NCI-H1417 (cell line): Measurements from ENCODE around the gene REG1B.

Experiments
- DNase-seq, 3 experiments: peaks; one replicate each; lab custom pipeline; 2025; lab: John Stamatoyannopoulos, UW

REG1B gene, protein sequence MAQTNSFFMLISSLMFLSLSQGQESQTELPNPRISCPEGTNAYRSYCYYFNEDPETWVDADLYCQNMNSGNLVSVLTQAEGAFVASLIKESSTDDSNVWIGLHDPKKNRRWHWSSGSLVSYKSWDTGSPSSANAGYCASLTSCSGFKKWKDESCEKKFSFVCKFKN

DNA sequence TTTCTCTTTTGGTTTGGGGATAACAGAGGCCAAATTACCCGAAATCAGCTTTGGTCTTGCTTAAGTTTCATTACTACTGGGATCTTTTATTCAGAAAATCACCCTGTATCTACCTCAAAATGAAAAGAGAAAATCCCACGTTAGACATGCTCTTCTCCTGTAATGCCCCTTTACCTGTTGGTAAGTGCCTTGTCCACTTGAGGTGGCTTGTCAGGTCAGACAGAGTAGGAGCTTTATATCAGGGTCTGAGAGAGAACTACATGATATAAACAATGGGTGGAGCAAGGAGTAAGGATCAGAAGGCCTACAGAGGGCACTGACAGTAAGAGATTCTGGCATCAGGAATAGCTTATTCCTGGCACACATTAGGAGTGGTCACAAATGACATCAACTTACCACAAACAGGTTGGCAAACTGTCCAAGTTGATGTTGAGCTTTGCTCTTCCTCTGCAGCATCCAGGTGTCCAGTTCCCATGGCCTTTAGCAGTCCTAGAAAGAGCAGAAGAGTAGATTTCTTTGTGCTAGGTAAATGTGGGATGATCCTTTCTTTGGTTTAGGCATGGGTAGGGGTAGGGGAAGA, at the start of gene REG1B:
Gene REG1B, minus strand, starts transcription at position 209 of the 580 bp plus-strand sequence. CDS start 381 bp downstream, outside the sequence.
- no peak for DNase-seq

DNA sequence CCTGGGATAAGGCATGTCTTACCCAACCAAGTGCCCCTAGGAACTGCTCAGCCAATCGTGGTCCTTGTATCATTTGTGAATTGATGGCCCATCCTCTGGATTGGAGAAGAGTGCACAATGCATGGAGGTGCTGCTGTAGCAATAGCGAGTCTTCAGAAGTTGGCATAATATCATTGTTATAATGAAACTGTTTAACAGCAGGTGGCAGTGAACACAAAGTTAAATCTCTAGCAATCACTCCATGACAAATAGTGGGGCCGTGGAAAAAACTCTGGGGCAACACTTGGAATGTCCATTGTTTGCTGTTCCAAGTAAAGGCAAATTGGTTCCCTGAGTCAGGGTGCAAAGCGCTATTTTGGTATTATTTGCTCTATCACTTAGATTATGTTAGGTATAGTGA, 43.9 kb upstream of the REG1B start:
- no peak for DNase-seq

DNA sequence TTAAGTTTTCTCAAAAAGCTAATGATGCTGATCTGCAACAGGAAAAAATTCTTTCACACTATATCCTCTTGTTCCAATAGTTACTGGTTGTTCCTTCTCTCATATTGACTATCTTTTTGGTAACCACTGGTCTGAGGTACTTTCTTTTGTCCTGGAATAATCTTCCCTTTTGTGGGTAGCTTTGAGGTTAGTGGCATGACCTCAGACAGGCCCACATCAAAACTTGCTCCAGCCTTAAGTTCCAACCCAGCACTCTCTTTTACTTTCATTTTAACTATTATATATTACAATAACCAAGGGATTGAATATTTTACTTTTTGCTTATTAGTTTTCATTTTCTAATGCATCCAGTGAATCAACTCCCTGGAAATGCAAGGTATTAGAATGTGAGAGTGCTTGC, 42.0 kb upstream of the REG1B start:
- no peak for DNase-seq

DNA sequence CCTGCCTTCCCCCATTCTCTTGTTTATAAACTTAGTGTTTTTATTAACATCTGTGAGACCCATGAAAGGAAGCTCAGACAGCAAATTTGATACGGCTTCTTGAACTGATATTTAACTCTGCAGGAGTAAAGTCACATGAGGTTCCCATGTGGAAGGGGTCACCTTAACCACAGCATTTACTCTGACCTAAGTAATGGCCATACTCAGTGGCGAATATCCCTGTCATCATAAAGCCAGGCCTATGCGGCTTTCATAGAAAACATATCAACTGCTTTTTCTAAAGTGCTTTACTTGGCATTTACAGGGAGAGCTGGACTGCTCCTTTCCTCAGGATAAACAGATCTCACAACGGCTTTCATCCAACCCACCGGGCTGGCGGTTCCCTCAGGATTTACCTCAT, 41.5 kb upstream of the REG1B start:
- no peak for DNase-seq

DNA sequence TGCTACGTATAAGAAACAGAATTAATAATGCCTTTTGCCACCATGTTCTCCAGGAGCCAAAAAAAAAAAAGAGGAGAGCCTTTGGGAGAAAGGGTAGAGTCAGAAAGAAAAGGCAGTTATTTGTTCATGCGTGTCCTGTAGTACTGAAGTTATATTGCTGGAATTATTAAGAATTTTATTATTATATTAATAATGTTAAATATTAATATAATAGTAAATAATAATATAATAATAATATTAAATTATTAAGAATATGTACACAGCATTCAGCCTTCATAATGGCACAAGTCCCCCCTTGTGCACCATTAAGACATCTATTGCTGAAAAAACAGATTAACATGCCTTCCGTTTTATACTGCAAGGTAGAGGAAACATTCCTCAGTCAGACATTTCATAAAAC, 40.6 kb upstream of the REG1B start:
- no peak for DNase-seq

DNA sequence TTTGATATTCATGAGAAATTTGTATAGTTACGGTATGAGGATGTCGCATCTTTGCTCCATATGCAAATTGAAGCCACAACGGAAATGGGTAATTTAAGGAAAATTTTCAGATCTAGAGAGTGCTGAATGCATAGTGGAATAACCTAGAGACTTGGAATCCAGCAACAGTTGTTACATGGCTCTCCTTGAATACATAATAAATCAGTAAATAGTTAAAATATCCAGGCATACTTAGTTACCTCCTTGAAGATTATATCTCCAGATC, 37.9 kb upstream of the REG1B start:
- no peak for DNase-seq

DNA sequence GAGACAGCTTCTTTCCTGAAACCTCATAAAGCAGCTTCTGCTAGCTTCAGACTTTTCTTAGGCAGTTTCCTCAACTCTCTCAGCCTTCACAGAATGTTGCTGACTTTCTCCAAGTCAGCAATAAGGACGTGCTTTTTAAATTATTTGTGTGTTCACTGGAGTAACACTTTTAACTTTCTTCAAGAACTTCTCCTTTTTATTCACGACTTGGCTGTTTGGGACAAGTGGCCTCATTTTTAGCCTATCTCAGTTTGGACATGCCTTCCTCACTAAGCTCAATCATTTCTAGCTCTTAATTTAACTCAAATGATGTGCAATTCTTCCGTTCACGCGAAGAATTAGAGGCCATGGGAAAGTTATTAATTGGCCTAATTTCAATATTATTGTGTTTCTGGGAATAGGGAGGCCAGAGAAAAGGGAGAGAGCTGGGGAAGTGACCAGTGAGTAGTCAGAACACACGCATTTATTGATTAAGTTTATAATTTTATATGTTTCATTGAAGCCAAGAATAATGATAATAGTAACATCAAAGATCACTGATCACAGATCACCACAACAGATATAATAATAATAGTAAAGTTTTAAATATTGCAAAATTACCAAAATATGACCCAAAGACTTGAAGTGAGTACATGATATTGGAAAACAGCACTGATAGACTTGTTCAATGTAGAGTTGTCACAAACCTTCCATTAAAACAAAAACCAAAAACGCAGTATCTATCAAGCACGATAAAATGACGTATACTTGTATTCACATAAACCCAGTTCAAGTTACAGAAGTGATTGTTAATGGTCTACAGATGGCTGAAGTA, 37.3 kb upstream of the REG1B start:
- DNase-seq, result no peak

DNA sequence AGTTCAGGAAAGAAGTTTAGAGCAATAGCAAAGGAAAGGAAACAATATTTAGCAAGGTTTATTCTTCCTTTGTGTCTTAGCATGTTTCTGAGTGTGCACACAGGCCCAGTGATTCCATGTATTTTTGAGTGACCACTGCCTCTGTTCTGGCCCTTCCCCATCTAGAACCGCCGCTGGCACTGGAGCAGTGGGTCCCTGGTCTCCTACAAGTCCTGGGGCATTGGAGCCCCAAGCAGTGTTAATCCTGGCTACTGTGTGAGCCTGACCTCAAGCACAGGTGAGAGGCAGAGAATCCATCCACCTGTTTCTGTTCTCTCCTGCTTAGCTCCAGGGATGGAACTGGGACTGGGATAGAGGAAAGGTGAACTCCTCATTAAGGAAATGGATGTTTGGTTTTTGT, 34.9 kb upstream of the REG1B start:
- DNase-seq, result no peak

DNA sequence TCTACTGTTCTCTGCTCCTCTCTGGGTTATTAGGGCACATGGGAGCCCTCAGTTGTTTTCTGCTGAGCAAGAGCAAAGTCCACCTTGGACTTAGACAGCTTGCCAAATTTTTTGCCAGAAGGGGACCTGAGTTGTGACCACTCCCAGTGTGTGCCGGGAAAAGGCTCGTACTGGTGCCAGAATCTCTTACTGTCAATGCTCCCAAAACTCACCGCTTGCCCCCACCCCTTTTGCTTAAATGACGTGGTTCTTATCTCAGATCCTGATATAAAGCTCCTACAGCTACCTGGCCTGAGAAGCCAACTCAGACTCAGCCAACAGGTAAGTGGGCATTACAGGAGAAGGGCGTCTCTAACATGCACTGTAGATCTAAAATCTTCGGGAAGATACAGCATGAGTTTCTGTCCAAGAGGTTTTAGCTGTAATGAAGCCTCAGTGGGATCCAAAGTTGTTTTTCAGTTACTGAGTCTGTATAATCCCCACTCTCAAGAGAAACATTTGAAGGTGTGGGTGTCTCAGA, 32.5 kb upstream of the REG1B start, which contains the start of gene REG1A:
Gene REG1A, plus strand, starts transcription at position 295 of the 520 bp plus-strand sequence. CDS start 374 bp downstream, outside the sequence.
- DNase-seq, result no peak

DNA sequence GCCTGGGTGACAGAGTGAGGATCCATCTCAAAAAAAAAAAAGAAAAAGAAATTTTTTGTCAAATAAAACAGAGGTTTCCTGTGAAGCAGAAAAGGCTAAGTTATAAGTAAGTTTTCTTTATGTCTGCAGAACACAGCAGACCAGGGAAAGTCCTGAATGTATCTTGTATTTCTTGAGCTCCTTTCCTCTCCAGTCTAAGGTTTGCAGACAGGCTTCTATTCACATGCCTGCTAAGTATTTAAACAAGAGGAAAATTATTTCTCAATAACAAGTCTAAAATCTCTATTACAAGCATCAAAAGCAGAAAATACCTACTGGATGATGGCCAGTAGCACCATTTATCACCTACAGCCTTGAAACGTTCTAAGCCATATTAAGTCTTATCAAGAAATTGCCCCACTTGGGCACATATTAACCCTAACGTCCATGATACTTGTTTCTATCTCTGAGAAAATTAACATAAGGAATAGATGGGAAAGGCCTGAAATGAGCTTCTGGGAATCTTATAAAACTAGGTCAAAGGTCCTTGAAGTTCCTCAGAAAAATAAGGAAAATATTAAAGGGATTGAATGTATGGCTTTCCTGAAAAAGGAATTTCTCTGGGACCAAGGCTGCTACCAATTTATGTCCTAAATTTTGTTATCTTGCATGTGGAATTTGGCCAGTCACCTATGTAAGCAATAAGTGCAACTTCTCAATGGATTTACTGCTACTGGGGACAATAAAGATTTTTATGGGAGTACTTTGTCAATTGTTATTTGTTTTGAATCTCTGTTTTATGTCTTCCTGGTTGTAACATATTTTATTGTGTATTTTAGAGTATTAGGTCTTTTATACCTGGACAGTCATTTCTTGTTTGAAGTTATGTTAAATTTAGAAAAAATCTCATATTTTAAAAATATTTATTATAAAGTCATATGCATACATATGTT, 29.5 kb upstream of the REG1B start:
- DNase-seq, result no peak

DNA sequence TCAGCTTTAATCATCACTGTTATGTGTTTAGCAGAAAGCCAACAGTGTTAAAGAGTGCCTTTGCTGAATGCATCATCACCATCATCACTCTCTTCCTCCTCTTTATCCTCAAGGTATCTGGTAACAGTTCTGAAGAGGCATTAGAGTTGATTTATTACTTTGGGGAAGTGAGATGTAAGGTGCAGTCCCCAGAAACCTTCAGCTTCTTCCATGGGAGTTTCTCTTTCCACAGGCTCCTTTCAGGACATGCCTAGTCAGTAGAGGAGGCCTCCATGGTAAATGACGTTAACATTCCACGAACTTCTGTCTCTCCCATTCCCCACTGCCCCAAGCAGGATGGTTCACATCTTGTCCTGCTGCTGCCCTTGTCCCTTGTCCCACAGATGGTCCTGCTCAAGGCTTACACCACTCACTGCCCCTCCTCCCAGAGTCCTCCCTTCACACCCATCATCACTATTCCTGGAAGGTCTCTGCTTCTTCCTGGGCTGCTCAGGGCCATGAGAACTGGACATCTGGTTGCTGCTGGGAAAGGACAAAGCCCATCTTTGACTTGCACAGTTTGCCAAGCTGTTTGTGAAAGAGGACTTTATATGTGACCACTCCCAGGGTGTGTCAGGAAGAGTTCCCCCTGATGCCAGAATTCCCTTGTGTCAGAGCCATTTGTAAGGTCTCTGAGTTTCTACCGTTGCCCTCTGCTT, 27.2 kb upstream of the REG1B start:
- no peak for DNase-seq

DNA sequence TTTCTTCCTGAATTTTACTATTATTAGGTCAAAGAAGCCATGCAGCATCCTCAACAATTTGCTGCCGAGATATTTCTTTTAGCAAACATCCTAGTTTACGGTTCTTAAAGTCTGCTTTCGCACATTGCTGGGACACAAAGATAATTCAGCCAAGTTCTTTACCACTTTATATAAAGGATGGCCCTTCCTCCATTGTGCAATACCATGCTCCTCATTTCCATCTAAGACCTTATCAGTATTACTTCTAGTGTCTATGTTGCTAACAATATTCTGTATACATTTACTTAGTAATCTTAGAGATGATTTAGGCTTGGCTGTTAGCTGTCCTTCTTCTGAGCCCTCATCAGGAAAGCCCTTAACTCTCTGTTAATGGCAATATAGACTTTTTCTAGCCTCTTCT, 24.5 kb upstream of the REG1B start:
- no peak for DNase-seq

DNA sequence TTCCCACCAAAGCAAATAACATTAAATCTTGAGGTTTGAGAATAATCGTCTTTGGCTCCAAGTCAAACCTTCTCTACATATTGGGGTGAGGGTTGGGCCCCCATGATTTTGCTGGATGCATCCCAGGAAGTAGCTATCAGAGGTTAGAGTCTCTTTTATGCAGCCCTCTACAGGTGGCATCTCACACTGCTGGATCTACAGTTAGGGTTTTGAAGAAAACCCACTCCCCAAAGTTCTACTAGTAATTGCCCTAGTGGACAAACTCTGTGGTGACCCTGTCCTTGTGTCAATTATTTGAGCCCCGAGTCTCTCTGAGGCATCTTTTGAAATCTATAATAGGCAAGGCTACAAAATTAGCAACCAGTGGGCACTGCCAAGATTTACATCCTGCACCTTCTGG, 17.5 kb upstream of the REG1B start:
- DNase-seq, result no peak

DNA sequence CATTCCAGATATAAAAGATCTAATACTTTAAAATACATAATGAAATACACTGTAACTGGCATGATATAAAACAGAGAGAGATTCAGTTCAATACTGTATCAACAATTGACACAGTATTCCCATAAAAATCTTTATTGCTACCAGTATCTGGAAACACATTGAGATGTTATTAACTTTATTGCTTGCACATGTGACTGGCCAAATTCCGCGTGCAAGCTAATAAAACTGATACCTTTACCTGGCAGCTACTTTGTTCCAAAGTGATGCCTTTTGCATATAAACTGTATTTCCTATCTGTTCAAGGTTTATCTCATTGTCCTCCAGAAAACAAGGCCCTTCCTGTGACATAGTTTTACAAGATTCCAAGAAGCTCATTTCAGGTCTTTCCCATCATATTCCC, 15.4 kb upstream of the REG1B start:
- no peak for DNase-seq

DNA sequence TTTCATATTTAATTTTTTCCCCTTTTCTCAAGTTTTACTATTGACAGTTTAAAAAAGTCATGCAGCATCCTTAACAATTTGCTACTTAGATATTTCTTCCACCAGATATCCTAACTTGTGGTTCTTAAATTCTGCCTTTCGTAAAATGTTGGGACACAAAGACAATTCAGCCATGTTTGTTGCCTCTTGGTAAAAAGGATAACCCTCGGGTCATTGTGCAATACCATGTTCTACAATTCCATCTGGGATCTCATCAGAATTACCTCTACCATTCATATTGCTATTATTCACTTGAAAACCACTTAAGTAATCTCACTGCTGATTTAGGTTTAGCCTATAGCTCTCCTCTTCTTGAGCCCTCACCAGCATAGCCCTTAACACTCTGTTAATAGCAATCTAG, 13.2 kb upstream of the REG1B start:
- no peak for DNase-seq

DNA sequence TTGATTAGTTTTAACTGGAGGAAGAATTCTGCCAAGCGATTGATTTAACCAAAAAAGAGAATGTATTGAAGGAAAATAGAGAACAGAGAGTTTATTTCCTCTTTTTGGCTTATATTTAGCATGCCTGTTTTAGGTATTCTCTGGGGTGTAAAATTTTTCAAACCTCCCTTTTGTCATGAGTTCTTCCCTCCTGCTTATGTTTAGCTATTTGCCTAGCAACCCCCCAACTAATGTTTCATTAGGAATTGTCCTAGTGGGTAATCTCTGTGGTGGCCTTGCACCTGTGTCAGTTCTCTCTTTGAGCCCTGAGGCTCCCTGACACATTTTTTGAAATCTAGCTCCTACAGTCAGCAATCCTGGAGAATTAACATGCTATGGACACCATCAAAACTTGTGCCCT, 12.5 kb upstream of the REG1B start:
- no peak for DNase-seq

DNA sequence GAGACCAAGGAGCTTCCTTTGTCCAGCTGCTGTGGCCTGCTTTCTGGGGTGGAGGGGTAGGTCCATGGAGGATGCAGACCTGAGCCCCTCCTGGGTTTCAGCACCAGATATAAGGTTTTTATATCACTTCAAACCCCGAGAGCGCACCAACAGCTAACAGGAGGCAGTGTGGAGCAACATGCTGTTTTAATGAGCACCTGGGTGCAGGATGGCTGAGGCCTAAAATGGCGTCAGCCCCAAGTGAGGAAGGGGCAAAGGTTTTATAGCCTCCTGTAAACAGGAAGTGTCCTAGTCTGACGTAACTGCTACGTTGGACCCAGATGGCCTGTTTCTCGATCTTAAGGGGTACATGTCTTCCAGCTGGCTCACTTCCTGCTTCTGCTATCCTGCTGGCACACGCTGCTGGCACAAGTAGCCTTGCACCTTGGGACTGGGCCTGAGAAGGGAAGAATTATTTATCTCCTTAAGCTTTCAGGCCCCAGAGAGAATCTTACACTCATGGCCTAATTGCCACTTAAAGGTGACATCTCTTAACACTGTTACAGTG, 11.4 kb upstream of the REG1B start:
- DNase-seq, result no peak

DNA sequence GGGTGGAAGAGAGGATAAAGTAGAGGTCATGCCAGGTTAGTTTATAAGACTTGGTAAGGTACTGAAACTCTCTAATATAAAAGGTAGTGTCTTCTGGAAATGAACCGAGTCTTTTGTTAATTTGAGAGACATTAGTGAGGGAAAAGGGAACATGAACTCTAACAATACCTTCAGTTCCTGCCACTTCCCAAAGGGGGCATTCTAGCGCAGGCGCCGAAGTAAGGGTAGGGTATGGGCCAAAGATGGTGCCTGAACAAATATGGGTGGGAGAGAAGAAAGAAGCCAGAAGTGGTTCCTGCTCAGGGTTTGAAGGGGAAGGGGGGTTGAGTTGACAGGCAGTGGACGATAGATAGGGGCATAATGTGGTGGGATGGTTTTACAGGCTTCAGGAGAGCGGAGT, 10.1 kb upstream of the REG1B start:
- DNase-seq, result no peak

DNA sequence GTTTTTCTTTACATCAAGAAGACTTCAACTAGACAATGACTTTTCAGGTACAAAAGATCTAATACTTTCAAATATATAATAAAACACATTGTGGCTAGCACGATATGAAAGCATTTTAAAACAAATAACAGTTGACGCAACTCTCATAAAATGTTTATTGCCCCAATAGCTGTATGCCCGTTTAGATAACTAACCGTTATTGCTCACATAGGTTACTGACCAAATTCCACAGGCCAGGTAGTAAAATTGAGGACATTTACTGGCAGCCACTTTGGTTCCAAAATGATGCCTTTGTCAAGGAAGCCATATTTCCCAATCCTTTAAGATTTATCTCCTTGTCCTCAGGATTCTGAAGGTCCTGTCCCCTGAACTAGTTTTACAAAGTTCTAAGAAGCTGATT, 2.9 kb upstream of the REG1B start:
- no peak for DNase-seq

DNA sequence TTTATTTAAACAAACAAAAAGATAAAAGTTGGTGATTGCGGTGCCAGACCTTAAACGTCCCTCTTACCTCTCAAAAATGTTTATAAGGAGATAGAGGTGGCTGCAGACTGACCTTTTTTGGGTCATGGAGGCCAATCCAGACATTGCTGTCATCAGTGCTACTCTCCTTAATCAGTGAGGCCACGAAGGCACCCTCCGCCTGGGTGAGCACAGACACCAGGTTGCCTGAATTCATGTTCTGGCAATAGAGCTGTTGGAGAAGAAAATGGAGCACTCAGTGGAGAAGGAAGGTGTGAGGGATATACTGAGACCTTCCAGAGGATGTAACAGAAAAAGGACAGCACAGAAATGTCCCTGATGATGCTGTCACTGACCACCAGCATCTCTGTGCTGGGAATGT, 1.5 kb downstream of the REG1B start:
- DNase-seq, result no peak

DNA sequence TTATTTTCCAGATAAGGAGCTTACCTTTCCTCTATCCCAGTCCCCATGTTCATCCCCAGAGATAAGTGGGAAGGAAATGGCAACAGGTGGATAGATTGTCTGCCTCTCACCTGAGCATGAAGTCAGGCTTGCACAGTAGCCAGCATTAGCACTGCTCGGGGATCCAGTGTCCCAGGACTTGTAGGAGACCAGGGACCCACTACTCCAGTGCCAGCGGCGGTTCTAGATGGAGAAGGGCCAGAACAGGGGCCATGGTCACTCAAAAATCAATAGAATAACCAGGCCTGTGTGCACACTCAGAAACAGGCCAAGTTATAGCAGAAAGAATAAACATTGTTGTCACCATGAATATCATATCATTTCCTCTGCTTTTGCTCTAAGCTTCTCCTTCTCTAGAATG, 2.4 kb downstream of the REG1B start:
- no peak for DNase-seq
